ENCODE measurements around the gene TSPAN1. TPM values are rescaled to one million over a fixed set of nuclear protein-coding genes. Genes with fewer than 3 reads are reported as not detected.

The TSPAN1 gene
- total and polyA plus RNA-seq, 10 of the 15 experiments (the other 5 are each of a cell fraction or from before 2014, with no cell fraction given) = 0.08 to 0.29 (median 0.23) TPM; not detected in 5

DNA sequence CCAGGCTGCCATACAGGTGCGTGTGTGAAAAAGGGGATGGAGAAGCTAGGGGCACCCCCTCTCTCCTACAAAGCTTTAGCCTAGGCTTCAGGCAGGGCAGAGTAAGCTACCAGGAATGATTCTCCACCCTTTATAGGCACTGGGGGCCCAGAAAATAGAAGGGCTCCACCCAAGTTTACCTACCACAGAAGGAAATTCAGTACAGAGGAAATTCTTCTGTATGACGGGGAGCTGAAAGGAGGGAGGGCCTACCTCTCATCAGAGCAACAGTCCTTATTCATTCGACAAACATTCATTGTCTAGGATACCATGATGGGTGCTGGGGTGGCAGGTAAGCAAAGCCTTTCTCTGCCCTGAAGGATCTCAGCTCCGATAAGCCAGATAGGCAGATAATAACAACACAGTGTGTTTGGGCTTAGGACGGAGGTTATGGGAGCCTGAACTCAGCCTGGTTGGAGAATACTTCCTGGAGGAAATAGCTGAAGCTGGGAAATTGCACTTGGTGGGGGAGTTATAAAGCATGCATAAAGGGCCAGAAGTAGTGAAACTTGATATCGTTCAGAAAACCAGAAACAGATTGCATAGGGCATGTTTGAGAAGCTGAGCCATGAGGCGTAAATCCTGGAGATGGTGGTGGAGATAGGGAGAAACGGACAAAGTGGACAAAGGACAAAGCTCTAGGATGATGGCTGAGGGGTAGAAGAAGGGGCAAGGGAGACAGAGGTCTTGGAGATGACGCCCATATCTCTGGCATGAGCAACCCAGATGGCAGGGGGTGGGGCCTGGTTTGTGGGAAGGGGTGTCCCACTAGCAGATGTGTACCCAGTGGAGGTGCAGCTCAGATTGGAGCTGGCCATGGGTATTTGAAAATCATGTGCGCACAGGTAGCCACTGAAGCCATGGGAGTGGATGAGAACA, 6.7 kb downstream of the TSPAN1 start:
- in situ Hi-C loops (cut with MboI) = no loop called here
- FAIRE-seq (no peak), ATAC-seq (no peak), DNase-seq (ENCODE audit: low read depth, low spot score) (no peak)
- ChIA-PET SMC1A (ENCODE audit: uncharacterized antibody, unreplicated experiment) (interaction anchor here (0.9 to 6.1 kb wide), 11 partner anchors 17 to 154 kb away, joined by 3 to 52 read pairs (median 4); partner anchors contain the start of gene POMGNT1), CTCF (interaction anchor here (0.6 to 17.5 kb wide), 21 partner anchors 9 to 144 kb away, joined by 3 to 293 read pairs (median 4); partner anchors contain the start of genes PIK3R3 and POMGNT1), RAD21 (ENCODE audit: unreplicated experiment) (interaction anchor here (0.9 to 4.8 kb wide), 15 partner anchors 17 to 147 kb away, joined by 3 to 63 read pairs (median 3); partner anchors contain the start of genes POMGNT1 and RAD54L), POLR2A (interaction anchor here (0.5 to 1.3 kb wide), 5 partner anchors 48 to 143 kb away, joined by 3 read pairs; partner anchors contain the start of gene PIK3R3)
- Histone ChIP-seq H3K36me3 (ENCODE audit: control insufficient read depth in 2 of 2, insufficient read depth in 2 of 2, low read length in 1 of 2) (no peaks in the 10 kb centered on the region), H3K9ac (ENCODE audit: control insufficient read depth, insufficient read depth, low read length) (no peak overlapping the region), H3K27me3 (replicated peaks in 1 of 2; ENCODE audit: control insufficient read depth in 2 of 2, insufficient read depth in 2 of 2, low read length in 1 of 2) (no peaks in the 10 kb centered on the region), H3K4me2 (ENCODE audit: control insufficient read depth, insufficient read depth) (no peak overlapping the region), H3K4me3 (no peak overlapping the region), H2AFZ (ENCODE audit: control insufficient read depth, low read depth, low read length) (no peak overlapping the region), H3K27ac (ENCODE audit: control insufficient read depth, insufficient read depth) (no peak overlapping the region), H3K9me3 (replicated peaks; ENCODE audit: control insufficient read depth, insufficient read depth, low read length) (no peaks in the 10 kb centered on the region), H3K79me2 (ENCODE audit: control insufficient read depth, insufficient read depth, low read length) (no peaks in the 10 kb centered on the region), H3K4me1 (ENCODE audit: control insufficient read depth, insufficient read depth, low read length) (peaks cover 27% of the 10 kb centered on the region), H4K20me1 (ENCODE audit: control insufficient read depth, insufficient read depth) (no peaks in the 10 kb centered on the region)
- WGBS (ENCODE audit: insufficient coverage, insufficient replicate concordance, low lambda C conversion rate, missing lambda C conversion rate) = 51% methylated on average over 10 of the region's 10 CpGs
- no TSS peak for BruUV-seq (replicated peaks)
- intact Hi-C loops (cut with micrococcal nuclease; ENCODE audit: unreplicated experiment) = loop anchor here (10.0 kb wide), 1 partner anchor 497 kb away; the partner anchor contains the start of genes GPBP1L1 and TMEM69
- no peak for TF ChIP-seq CHD4 (IDR thresholded peaks at IDR 0.05)
- no peak for TF ChIP-seq IKZF2 (IDR thresholded peaks at IDR 0.05)
- TF ChIP-seq ZNF207 (IDR thresholded peaks at IDR 0.05; ENCODE audit: borderline replicate concordance) = no peak
- TF ChIP-seq RUNX3 (IDR thresholded peaks at IDR 0.05; ENCODE audit: low read length) = no peak
- TF ChIP-seq LARP7 (IDR thresholded peaks at IDR 0.05) = no peak
- no peak for TF ChIP-seq ZBTB11 (CRISPR knock-in tag; IDR thresholded peaks at IDR 0.05)
- no peak for TF ChIP-seq HSF1 (IDR thresholded peaks at IDR 0.05; ENCODE audit: low read depth, low read length)
- no peak for TF ChIP-seq SP1 (IDR thresholded peaks at IDR 0.05; ENCODE audit: low read depth, low read length)
- TF ChIP-seq STAT1 (conservative IDR thresholded peaks at IDR 0.05) = no peak
- TF ChIP-seq SIX5 (IDR thresholded peaks at IDR 0.05; ENCODE audit: low read depth, low read length, severe bottlenecking) = no peak
- no peak for TF ChIP-seq RB1 (IDR thresholded peaks at IDR 0.05; ENCODE audit: borderline replicate concordance)
- TF ChIP-seq, protein P1, sequence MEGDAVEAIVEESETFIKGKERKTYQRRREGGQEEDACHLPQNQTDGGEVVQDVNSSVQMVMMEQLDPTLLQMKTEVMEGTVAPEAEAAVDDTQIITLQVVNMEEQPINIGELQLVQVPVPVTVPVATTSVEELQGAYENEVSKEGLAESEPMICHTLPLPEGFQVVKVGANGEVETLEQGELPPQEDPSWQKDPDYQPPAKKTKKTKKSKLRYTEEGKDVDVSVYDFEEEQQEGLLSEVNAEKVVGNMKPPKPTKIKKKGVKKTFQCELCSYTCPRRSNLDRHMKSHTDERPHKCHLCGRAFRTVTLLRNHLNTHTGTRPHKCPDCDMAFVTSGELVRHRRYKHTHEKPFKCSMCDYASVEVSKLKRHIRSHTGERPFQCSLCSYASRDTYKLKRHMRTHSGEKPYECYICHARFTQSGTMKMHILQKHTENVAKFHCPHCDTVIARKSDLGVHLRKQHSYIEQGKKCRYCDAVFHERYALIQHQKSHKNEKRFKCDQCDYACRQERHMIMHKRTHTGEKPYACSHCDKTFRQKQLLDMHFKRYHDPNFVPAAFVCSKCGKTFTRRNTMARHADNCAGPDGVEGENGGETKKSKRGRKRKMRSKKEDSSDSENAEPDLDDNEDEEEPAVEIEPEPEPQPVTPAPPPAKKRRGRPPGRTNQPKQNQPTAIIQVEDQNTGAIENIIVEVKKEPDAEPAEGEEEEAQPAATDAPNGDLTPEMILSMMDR (IDR thresholded peaks at IDR 0.05 in 2 of 3, conservative IDR thresholded peaks at IDR 0.05 in 1 of 3; ENCODE audit: control insufficient read depth in 2 of 3, extremely low read depth in 1 of 3, insufficient read depth in 1 of 3, low read depth in 3 of 3, low read length in 3 of 3) = no peak
- TF ChIP-seq FOS (IDR thresholded peaks at IDR 0.05; ENCODE audit: borderline replicate concordance, extremely low read depth, insufficient read length) = no peak
